GM12878 (cell line): Measurements from ENCODE around the gene ANKRD17. TPM values are rescaled to one million over a fixed set of nuclear protein-coding genes. Genes with fewer than 3 reads are reported as not detected.

Source experiments
- CBX5 ChIP-seq: sonication (generic); IDR thresholded peaks from 2 replicates; pipeline ENCODE4 v1.6.1; 2016; ENCODE audit warnings: low read depth, moderate library complexity, mild to moderate bottlenecking, inconsistent platforms
- CREB1 ChIP-seq: IDR thresholded peaks from 2 replicates; pipeline ENCODE4 v1.6.1; 2012; ENCODE audit warnings: low read depth, mild to moderate bottlenecking, inconsistent platforms
- KLF5 ChIP-seq: fragments of 450-650 bp; IDR thresholded peaks from 2 replicates; pipeline ENCODE4 v1.6.1; 2014; ENCODE audit warnings: mild to moderate bottlenecking; ENCODE audit not compliant: partially characterized antibody
- NFYA ChIP-seq: IDR thresholded peaks from 2 replicates; pipeline ENCODE4 v1.6.1; 2011; ENCODE audit warnings: low read depth, mild to moderate bottlenecking, low read length, improper control_type of control experiment, borderline replicate concordance
- RAD21 ChIP-seq: IDR thresholded peaks from 2 replicates; pipeline ENCODE4 v1.6.1; 2011; ENCODE audit warnings: mild to moderate bottlenecking, low read depth, low read length, moderate library complexity; ENCODE audit not compliant: insufficient read depth
- SIX5 ChIP-seq: IDR thresholded peaks from 2 replicates; pipeline ENCODE4 v1.6.1; 2011; ENCODE audit warnings: mild to moderate bottlenecking, low read depth, low read length, moderate library complexity; ENCODE audit not compliant: severe bottlenecking
- SMARCA5 ChIP-seq: fragments of 450-650 bp; IDR thresholded peaks from 2 replicates; pipeline ENCODE4 v1.6.1; 2017; ENCODE audit warnings: mild to moderate bottlenecking
- SPI1 ChIP-seq: IDR thresholded peaks from 2 replicates; pipeline ENCODE4 v1.6.1; 2011; ENCODE audit warnings: low read depth, mild to moderate bottlenecking, low read length, moderate library complexity, borderline replicate concordance; ENCODE audit not compliant: insufficient read depth
- polyA plus RNA-seq, 11 experiments: library from polyadenylated mRNA; depleted of rRNA in 4 of 11; unstranded in 6 of 11; stranded (reverse) in 5 of 11; fragments of >200 nt; fragmentation: Nextera tagmentation in 4 of 11; fragmentation: Illumina TruSeq in 1 of 11; extraction: Ambion mirVana in 4 of 11; extraction: Trizol in 1 of 11; gene quantifications; 1 replicate in 1 of 11; 2 replicates in 10 of 11; pipeline versions ENCODE4 v1.2.1 to v1.2.3, GENCODE V29; 2011 to 2016; ENCODE audit warnings: inconsistent platforms in 2 of 11, missing spikeins in 2 of 11, low read depth in 1 of 11
- total RNA-seq, 4 experiments: library from RNA; depleted of rRNA in 3 of 4; stranded (reverse); fragments of >200 nt in 3 of 4; fragmentation: Illumina TruSeq in 1 of 4; extraction: Trizol in 1 of 4; gene quantifications; 2 replicates each; pipeline versions ENCODE4 v1.2.1 to v1.2.3, GENCODE V29; 2013 to 2021
- TF ChIP-seq, protein P1 (sequence below): IDR thresholded peaks from 2 replicates; pipeline ENCODE4 v1.6.1; 2012; ENCODE audit warnings: mild to moderate bottlenecking, low read depth, low read length
- TF ChIP-seq, protein P2 (sequence below): fragments of 450-650 bp; IDR thresholded peaks from 2 replicates; pipeline ENCODE4 v1.6.1; 2016; ENCODE audit warnings: mild to moderate bottlenecking

The ANKRD17 gene
- total and polyA plus RNA-seq, 10 of the 15 experiments (the other 5 are each of a cell fraction or from before 2014, with no cell fraction given), result 11.7 to 46.5 (median 32.6) TPM

DNA sequence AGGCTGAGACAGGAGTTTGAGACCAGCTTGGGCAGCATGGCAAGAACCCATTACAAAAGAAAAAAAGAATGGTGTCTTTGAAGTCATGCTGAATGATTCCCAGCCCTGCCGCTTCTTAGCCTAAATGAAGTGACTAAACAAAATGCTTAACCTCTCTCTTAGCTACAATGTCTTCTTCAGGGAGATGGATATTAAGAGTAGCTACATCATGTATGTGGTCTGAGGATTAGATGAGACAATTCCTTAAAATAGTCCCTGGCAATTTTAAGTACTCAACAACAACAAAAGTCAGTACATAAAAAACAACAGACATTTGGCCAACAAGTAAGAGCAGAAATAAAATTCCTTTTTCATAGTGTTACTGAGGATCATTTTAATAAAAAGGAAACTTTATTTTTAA, 124.8 kb downstream of the ANKRD17 start (continued):
- TF ChIP-seq, protein P1, sequence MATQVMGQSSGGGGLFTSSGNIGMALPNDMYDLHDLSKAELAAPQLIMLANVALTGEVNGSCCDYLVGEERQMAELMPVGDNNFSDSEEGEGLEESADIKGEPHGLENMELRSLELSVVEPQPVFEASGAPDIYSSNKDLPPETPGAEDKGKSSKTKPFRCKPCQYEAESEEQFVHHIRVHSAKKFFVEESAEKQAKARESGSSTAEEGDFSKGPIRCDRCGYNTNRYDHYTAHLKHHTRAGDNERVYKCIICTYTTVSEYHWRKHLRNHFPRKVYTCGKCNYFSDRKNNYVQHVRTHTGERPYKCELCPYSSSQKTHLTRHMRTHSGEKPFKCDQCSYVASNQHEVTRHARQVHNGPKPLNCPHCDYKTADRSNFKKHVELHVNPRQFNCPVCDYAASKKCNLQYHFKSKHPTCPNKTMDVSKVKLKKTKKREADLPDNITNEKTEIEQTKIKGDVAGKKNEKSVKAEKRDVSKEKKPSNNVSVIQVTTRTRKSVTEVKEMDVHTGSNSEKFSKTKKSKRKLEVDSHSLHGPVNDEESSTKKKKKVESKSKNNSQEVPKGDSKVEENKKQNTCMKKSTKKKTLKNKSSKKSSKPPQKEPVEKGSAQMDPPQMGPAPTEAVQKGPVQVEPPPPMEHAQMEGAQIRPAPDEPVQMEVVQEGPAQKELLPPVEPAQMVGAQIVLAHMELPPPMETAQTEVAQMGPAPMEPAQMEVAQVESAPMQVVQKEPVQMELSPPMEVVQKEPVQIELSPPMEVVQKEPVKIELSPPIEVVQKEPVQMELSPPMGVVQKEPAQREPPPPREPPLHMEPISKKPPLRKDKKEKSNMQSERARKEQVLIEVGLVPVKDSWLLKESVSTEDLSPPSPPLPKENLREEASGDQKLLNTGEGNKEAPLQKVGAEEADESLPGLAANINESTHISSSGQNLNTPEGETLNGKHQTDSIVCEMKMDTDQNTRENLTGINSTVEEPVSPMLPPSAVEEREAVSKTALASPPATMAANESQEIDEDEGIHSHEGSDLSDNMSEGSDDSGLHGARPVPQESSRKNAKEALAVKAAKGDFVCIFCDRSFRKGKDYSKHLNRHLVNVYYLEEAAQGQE, result no peak
- TF ChIP-seq RAD21, result no peak
- no peak for TF ChIP-seq KLF5
- no peak for TF ChIP-seq SPI1
- no peak for TF ChIP-seq NFYA
- TF ChIP-seq CREB1, result no peak
- TF ChIP-seq SMARCA5, result no peak
- no peak for TF ChIP-seq CBX5
- TF ChIP-seq, protein P2, sequence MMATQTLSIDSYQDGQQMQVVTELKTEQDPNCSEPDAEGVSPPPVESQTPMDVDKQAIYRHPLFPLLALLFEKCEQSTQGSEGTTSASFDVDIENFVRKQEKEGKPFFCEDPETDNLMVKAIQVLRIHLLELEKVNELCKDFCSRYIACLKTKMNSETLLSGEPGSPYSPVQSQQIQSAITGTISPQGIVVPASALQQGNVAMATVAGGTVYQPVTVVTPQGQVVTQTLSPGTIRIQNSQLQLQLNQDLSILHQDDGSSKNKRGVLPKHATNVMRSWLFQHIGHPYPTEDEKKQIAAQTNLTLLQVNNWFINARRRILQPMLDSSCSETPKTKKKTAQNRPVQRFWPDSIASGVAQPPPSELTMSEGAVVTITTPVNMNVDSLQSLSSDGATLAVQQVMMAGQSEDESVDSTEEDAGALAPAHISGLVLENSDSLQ, result no peak
- TF ChIP-seq SIX5, result no peak
